HCT116 (cell line): ENCODE data around the gene C1QB. TPM values are rescaled to one million over a fixed set of nuclear protein-coding genes. Genes with fewer than 3 reads are reported as not detected.

Experiments used
- ATAC-seq: fragments of 200-7000 bp; cut with Tn5 transposase; 2 replicates; pipeline ENCODE4 v1.9.1; 2020; ENCODE audit warnings: mild to moderate bottlenecking, moderate library complexity
- BruUV-seq: library from RNA; stranded (reverse); fragments of 400-500 nt; replicated peaks from 2 replicates; lab custom pipeline; 2021; lab: Mats Ljungman, UMichigan
- CTCF ChIA-PET: fragments of 300-600 bp; sonication (Branson Sonifier 250); formaldehyde crosslinking; loops from one replicate; lab custom pipeline; 2021; ENCODE audit warnings: antibody characterized with exemption; lab: Charles Lee
- POLR2A ChIA-PET: fragments of 300-600, 350-600 bp; sonication (Branson Sonifier 250); formaldehyde crosslinking; loops from one replicate; lab custom pipeline; 2021; ENCODE audit warnings: antibody characterized with exemption; lab: Charles Lee
- RAD21 ChIA-PET, 2 experiments: fragments of 300-600 bp; sonication (Branson Sonifier 250); formaldehyde crosslinking; loops; one replicate each; lab custom pipeline; 2023; ENCODE audit warnings: low total read pairs in 2 of 2; ENCODE audit not compliant: uncharacterized antibody in 2 of 2, unreplicated experiment in 2 of 2, low non-redundant PET in 1 of 2; lab: Charles Lee
- DNase-seq: peaks from one replicate; pipeline ENCODE4 v3.0.0-alpha.2; 2010; ENCODE audit warnings: low read depth, low spot score
- H2AFZ ChIP-seq: fragments of 200-600 bp; shearing (Covaris generic), sonication (generic); 2 replicates; pipeline ENCODE4 v1.6.1; 2017; ENCODE audit warnings: low read depth, mixed run types, mixed read lengths, antibody characterized with exemption, low read length; ENCODE audit not compliant: poor library complexity, severe bottlenecking
- H3K27ac ChIP-seq: 2 replicates; pipeline ENCODE4 v1.5.1; 2012; ENCODE audit warnings: low read depth, low read length
- H3K27me3 ChIP-seq: fragments of 200-600 bp; sonication (generic); 2 replicates; pipeline ENCODE4 v1.6.1; 2016; ENCODE audit warnings: mixed run types, low read length, mixed read lengths; ENCODE audit not compliant: insufficient read depth
- H3K36me3 ChIP-seq, 2 experiments: fragments of 200-500 bp in 1 of 2; fragments of 200-600 bp in 1 of 2; sonication (Bioruptor generic) in 1 of 2; sonication (generic) in 1 of 2; 2 replicates each; pipeline versions ENCODE4 v1.5.1 to v1.6.1; 2014 to 2016; ENCODE audit warnings: low read length in 2 of 2, inconsistent platforms in 1 of 2, mixed read lengths in 1 of 2, mixed run types in 1 of 2; ENCODE audit not compliant: insufficient read depth in 2 of 2, control insufficient read depth in 1 of 2
- H3K4me1 ChIP-seq, 2 experiments: fragments of 200-600 bp in 1 of 2; sonication (generic) in 1 of 2; 2 replicates each; pipeline versions ENCODE4 v1.5.1 to v1.6.1; 2012 to 2017; ENCODE audit warnings: low read length in 2 of 2, inconsistent platforms in 1 of 2, mild to moderate bottlenecking in 1 of 2, mixed read lengths in 1 of 2, mixed run types in 1 of 2, moderate library complexity in 1 of 2; ENCODE audit not compliant: insufficient read depth in 2 of 2, control insufficient read depth in 1 of 2
- H3K4me2 ChIP-seq: fragments of 200-600 bp; sonication (generic); 2 replicates; pipeline ENCODE4 v1.6.1; 2017; ENCODE audit warnings: mixed run types, low read length, mixed read lengths
- H3K4me3 ChIP-seq, 2 experiments: fragments of 200-600 bp in 1 of 2; sonication (generic) in 1 of 2; replicated peaks in 1 of 2; 2 replicates each; pipeline ENCODE4 v1.5.1; 2011 to 2016; ENCODE audit warnings: low read length in 2 of 2, control low read depth in 1 of 2, low read depth in 1 of 2, mild to moderate bottlenecking in 1 of 2, mixed read lengths in 1 of 2, mixed run types in 1 of 2
- H3K79me2 ChIP-seq: fragments of 200-600 bp; sonication (generic); 2 replicates; pipeline ENCODE4 v1.6.1; 2017; ENCODE audit warnings: mild to moderate bottlenecking, mixed run types, low read length, moderate library complexity, mixed read lengths; ENCODE audit not compliant: insufficient read depth
- H3K9ac ChIP-seq: fragments of 200-600 bp; sonication (generic); 2 replicates; pipeline ENCODE4 v1.6.1; 2016; ENCODE audit warnings: low read length, mixed read lengths
- H3K9me2 ChIP-seq: fragments of 200-600 bp; sonication (generic), shearing (Covaris generic); 2 replicates; pipeline ENCODE4 v1.6.1; 2017; ENCODE audit warnings: mixed run types, mild to moderate bottlenecking, moderate library complexity; ENCODE audit not compliant: insufficient read depth
- H3K9me3 ChIP-seq, 2 experiments: fragments of 200-500 bp in 1 of 2; fragments of 200-600 bp in 1 of 2; sonication (Bioruptor generic) in 1 of 2; sonication (generic) in 1 of 2; 2 replicates each; pipeline ENCODE4 v1.6.1; 2014 to 2017; ENCODE audit warnings: low read length in 2 of 2, mixed read lengths in 2 of 2, inconsistent platforms in 1 of 2, low read depth in 1 of 2, mild to moderate bottlenecking in 1 of 2, mixed run types in 1 of 2, moderate library complexity in 1 of 2; ENCODE audit not compliant: control insufficient read depth in 1 of 2, insufficient read depth in 1 of 2
- H4K20me1 ChIP-seq: fragments of 200-600 bp; sonication (generic), shearing (Covaris generic); 2 replicates; pipeline ENCODE4 v1.6.1; 2017; ENCODE audit warnings: mixed run types, mild to moderate bottlenecking, moderate library complexity; ENCODE audit not compliant: insufficient read depth
- EGR1 ChIP-seq: IDR thresholded peaks from 2 replicates; pipeline ENCODE4 v1.6.1; 2012; ENCODE audit warnings: low read depth
- EZH2phosphoT487 ChIP-seq: fragments of 200-600 bp; IDR thresholded peaks from 2 replicates; pipeline ENCODE4 v1.6.1; 2018; ENCODE audit warnings: antibody characterized with exemption, borderline replicate concordance
- RAD21 ChIP-seq: IDR thresholded peaks from 2 replicates; pipeline ENCODE4 v1.6.1; 2012; ENCODE audit warnings: low read depth, mild to moderate bottlenecking
- ZFX ChIP-seq: fragments of 450-650 bp; IDR thresholded peaks from 2 replicates; pipeline ENCODE4 v1.6.1; 2017
- intact Hi-C: fragments of 100-400 bp; cut with micrococcal nuclease; formaldehyde crosslinking; loops from 2 replicates; pipeline ENCODE4 v1.10.0; 2022
- total RNA-seq: library from RNA; stranded (reverse); gene quantifications from one replicate; pipeline ENCODE4 v1.2.1, GENCODE V29; 2021; ENCODE audit not compliant: unreplicated experiment

The C1QB gene
- total RNA-seq, 1 experiment from 2014 or later: 0.32 TPM

DNA sequence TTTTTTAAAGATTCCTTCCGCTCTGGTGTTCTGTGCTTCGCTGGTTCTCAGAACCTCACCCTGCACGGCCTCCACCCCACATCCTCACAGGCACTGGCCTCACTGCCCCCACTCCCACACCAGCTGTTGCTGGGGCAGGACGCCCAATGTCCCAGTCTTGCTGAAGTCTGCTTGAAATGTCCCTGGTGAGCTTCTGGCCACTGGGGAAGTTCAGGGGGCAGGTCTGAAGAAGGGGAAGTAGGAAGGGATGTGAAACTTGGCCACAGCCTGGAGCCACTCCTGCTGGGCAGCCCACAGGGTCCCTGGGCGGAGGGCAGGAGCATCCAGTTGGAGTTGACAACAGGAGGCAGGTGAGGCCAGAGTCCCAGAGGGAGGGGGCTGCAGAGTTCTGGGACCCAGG lies 16.7 kb upstream of the C1QB start, which contains the start of gene C1QA:
TSS of gene C1QA (plus strand) at position 276 of the 400 bp plus-strand sequence. CDS start 989 bp downstream, outside the sequence.
- DNase-seq (no peak), ATAC-seq (no peak)
- RAD21 ChIA-PET: no interaction called here
- no TSS peak for BruUV-seq
- no peaks in the 10 kb centered on the region for H4K20me1 ChIP-seq
- POLR2A ChIA-PET: no interaction called here
- no peak within 1 kb of the TSS for H3K9ac ChIP-seq
- H3K4me1 ChIP-seq: no peaks in the 10 kb centered on the region
- intact Hi-C loops: no loop called here
- H3K79me2 ChIP-seq: no peaks in the 10 kb centered on the region
- CTCF ChIA-PET: interaction anchor here (1.4 kb wide), 1 partner anchor 216 kb away, joined by 3 read pairs; no protein-coding TSS in a partner anchor
- H2AFZ ChIP-seq: no peak within 1 kb of the TSS
- H3K4me2 ChIP-seq: no peak within 1 kb of the TSS
- TF ChIP-seq EZH2phosphoT487: no peak
- TF ChIP-seq ZFX: no peak
- H3K27me3 ChIP-seq: peaks cover 10% of the 10 kb centered on the region; the same call in 1 of the 2 replicates
- H3K4me3 ChIP-seq: no peak within 1 kb of the TSS
- H3K9me2 ChIP-seq: no peaks in the 10 kb centered on the region
- no peaks in the 10 kb centered on the region for H3K9me3 ChIP-seq
- no peaks in the 10 kb centered on the region for H3K36me3 ChIP-seq
- H3K27ac ChIP-seq: no peak within 1 kb of the TSS

- ATAC-seq (no peak), DNase-seq (no peak)
- ChIA-PET RAD21 (no interaction called here), POLR2A (no interaction called here), CTCF (interaction anchor here (1.4 kb wide), 1 partner anchor 217 kb away, joined by 3 read pairs; no protein-coding TSS in a partner anchor)
- Histone ChIP-seq H2AFZ (no peak overlapping the region), H3K9me2 (no peaks in the 10 kb centered on the region), H3K79me2 (no peaks in the 10 kb centered on the region), H3K27me3 (peaks cover 10% of the 10 kb centered on the region; the same call in 1 of the 2 replicates), H3K4me1 (no peaks in the 10 kb centered on the region), H3K4me3 (no peak overlapping the region), H3K9me3 (no peaks in the 10 kb centered on the region), H3K9ac (no peak overlapping the region), H4K20me1 (no peaks in the 10 kb centered on the region), H3K36me3 (no peaks in the 10 kb centered on the region), H3K4me2 (no peak overlapping the region), H3K27ac (no peak overlapping the region)
- BruUV-seq: no TSS peak
- intact Hi-C loops: no loop called here
- TF ChIP-seq RAD21: peak; percentile 35; the same call in 1 of the 2 replicates
- TF ChIP-seq EGR1: no peak
These were observed 16.1 kb upstream of the C1QB start for GRCh38 chr1:22636927-22637326.
